Measurements from ENCODE around the gene LURAP1L. TPM values are rescaled to one million over a fixed set of nuclear protein-coding genes. Genes with fewer than 3 reads are reported as not detected.

Gene LURAP1L
- total RNA-seq, 1 experiment from 2014 or later, result 59.2 TPM

GRCh38 chr9:12773562-12773961 is 1.3 kb upstream of the LURAP1L start:
- BruUV-seq (replicated peaks), result no TSS peak

DNA sequence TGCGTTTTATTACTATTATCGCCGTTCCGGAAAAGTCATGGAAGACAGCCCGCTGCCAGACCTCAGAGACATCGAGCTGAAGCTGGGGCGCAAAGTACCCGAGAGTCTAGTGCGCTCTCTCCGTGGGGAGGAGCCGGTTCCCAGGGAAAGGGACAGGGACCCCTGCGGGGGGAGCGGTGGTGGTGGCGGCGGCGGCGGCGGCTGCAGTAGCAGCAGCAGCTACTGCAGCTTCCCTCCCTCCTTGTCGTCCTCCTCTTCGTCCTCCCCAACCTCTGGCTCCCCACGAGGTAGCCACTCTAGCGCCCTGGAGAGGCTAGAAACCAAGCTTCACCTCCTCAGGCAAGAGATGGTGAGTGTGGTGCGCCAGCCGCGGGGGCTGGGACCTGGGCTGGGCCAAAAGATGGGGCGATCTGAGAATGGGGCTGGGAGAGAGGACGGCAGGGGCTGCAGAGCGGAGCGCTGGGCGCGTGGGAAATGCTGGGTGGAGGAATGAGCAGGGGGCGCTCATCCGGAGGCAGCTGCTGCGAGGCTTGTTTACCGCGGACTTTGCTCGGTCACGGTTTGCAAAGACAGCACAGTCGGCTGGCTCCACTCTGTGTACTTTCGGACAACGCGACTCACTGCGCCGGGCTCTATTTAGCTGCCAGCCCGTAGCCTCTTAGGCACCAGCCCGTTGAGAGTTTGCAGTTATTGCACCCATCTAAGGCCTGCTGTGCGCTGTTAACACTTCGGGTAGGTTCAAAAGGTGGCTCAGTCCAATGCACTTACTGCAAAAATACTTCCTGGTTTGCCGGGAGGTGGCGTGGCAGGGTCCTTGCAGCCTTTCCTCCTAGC is 1.1 kb downstream of the LURAP1L start:
- H3K27ac Mint-ChIP-seq (ENCODE audit: low read depth, unreplicated experiment), result peak overlapping the region; percentile 74
- H3K4me3 Mint-ChIP-seq (ENCODE audit: unreplicated experiment), result peak overlapping the region; percentile 99
- intact Hi-C loops (cut with micrococcal nuclease), result loop anchor here (1.0 to 5.0 kb wide), 4 partner anchors 38 to 211 kb away; no protein-coding TSS in a partner anchor
- TF ChIP-seq, protein P1, sequence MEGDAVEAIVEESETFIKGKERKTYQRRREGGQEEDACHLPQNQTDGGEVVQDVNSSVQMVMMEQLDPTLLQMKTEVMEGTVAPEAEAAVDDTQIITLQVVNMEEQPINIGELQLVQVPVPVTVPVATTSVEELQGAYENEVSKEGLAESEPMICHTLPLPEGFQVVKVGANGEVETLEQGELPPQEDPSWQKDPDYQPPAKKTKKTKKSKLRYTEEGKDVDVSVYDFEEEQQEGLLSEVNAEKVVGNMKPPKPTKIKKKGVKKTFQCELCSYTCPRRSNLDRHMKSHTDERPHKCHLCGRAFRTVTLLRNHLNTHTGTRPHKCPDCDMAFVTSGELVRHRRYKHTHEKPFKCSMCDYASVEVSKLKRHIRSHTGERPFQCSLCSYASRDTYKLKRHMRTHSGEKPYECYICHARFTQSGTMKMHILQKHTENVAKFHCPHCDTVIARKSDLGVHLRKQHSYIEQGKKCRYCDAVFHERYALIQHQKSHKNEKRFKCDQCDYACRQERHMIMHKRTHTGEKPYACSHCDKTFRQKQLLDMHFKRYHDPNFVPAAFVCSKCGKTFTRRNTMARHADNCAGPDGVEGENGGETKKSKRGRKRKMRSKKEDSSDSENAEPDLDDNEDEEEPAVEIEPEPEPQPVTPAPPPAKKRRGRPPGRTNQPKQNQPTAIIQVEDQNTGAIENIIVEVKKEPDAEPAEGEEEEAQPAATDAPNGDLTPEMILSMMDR (IDR thresholded peaks at IDR 0.05; ENCODE audit: unreplicated experiment), result peak; percentile 41
- H3K9me3 Mint-ChIP-seq (ENCODE audit: unreplicated experiment), result no peaks in the 10 kb centered on the region
- ChIA-PET POLR2A (interaction anchor here (0.6 to 8.4 kb wide), 36 partner anchors 10 to 1543 kb away, joined by 3 to 242 read pairs (median 5); no protein-coding TSS in a partner anchor), CTCF (interaction anchor here (0.6 to 7.7 kb wide), 44 partner anchors 9 to 523 kb away, joined by 3 to 131 read pairs (median 6); no protein-coding TSS in a partner anchor)
- peaks cover 12% of the 10 kb centered on the region for H3K4me1 Mint-ChIP-seq (ENCODE audit: insufficient read depth, unreplicated experiment)
- DNase-seq (ENCODE audit: unreplicated experiment), result peak; percentile 87
- H3K36me3 Mint-ChIP-seq (ENCODE audit: insufficient read depth, unreplicated experiment), result peaks cover 12% of the 10 kb centered on the region
- no peaks in the 10 kb centered on the region for H3K27me3 Mint-ChIP-seq (ENCODE audit: insufficient read depth, unreplicated experiment)
- BruUV-seq (replicated peaks), result TSS peak; percentile 32

More at GRCh38 chr9:12773562-12773961, 1.3 kb upstream of the LURAP1L start:
- Mint-ChIP-seq H3K27me3 (ENCODE audit: insufficient read depth, unreplicated experiment) (no peaks in the 10 kb centered on the region), H3K4me3 (ENCODE audit: unreplicated experiment) (no peak overlapping the region), H3K36me3 (ENCODE audit: insufficient read depth, unreplicated experiment) (peaks cover 11% of the 10 kb centered on the region), H3K27ac (ENCODE audit: low read depth, unreplicated experiment) (no peak overlapping the region), H3K9me3 (ENCODE audit: unreplicated experiment) (no peaks in the 10 kb centered on the region), H3K4me1 (ENCODE audit: insufficient read depth, unreplicated experiment) (peaks cover 12% of the 10 kb centered on the region)
- ChIA-PET CTCF (interaction anchor here (0.6 to 7.7 kb wide), 8 partner anchors 27 to 316 kb away, joined by 3 to 131 read pairs (median 4); no protein-coding TSS in a partner anchor), POLR2A (interaction anchor here (0.8 to 8.4 kb wide), 10 partner anchors 11 to 111 kb away, joined by 3 to 242 read pairs (median 8); no protein-coding TSS in a partner anchor)
- intact Hi-C loops (cut with micrococcal nuclease), result no loop called here
- DNase-seq (ENCODE audit: unreplicated experiment), result no peak
- TF ChIP-seq, protein P1 (IDR thresholded peaks at IDR 0.05; ENCODE audit: unreplicated experiment), result no peak

- no peaks in the 10 kb centered on the region for H3K27me3 Mint-ChIP-seq (ENCODE audit: insufficient read depth, unreplicated experiment)
- DNase-seq (ENCODE audit: unreplicated experiment), result no peak
- intact Hi-C loops (cut with micrococcal nuclease), result loop anchor here (1.0 to 5.0 kb wide), 4 partner anchors 38 to 211 kb away; no protein-coding TSS in a partner anchor
- H3K9me3 Mint-ChIP-seq (ENCODE audit: unreplicated experiment), result peaks cover 6% of the 10 kb centered on the region
- CTCF ChIA-PET, result interaction anchor here (0.6 to 7.7 kb wide), 39 partner anchors 9 to 523 kb away, joined by 3 to 131 read pairs (median 6); no protein-coding TSS in a partner anchor
- TF ChIP-seq, protein P1 (IDR thresholded peaks at IDR 0.05; ENCODE audit: unreplicated experiment), result no peak
- H3K4me3 Mint-ChIP-seq (ENCODE audit: unreplicated experiment), result peak overlapping the region; percentile 99
- peak overlapping the region; percentile 74 for H3K27ac Mint-ChIP-seq (ENCODE audit: low read depth, unreplicated experiment)
- TSS peak; percentile 15 for BruUV-seq (replicated peaks)
- peaks cover 17% of the 10 kb centered on the region for H3K4me1 Mint-ChIP-seq (ENCODE audit: insufficient read depth, unreplicated experiment)
- H3K36me3 Mint-ChIP-seq (ENCODE audit: insufficient read depth, unreplicated experiment), result peaks cover 12% of the 10 kb centered on the region
- POLR2A ChIA-PET, result interaction anchor here (0.6 to 8.4 kb wide), 29 partner anchors 10 to 1542 kb away, joined by 3 to 242 read pairs (median 7); no protein-coding TSS in a partner anchor
Observed at GRCh38 chr9:12776513-12777055, 1.8 kb downstream of the LURAP1L start.
